Astrocyte (in vitro differentiated cells and primary cell): ENCODE data around the gene PDZD2.

Experiments
- CTCF ChIP-seq: IDR thresholded peaks from 2 replicates; pipeline ENCODE4 v1.5.1; 2011; ENCODE audit warnings: low read depth, mild to moderate bottlenecking, inconsistent platforms, low read length, moderate library complexity; ENCODE audit not compliant: insufficient read depth
- EZH2 ChIP-seq: IDR thresholded peaks from 2 replicates; pipeline ENCODE4 v1.6.1; 2012; ENCODE audit warnings: mild to moderate bottlenecking, low read length, inconsistent platforms; ENCODE audit not compliant: insufficient read depth

GRCh38 chr5:31860278-31860677, 221.3 kb downstream of the PDZD2 start:
- TF ChIP-seq CTCF (no peak), EZH2 (no peak)
